Measurements from ENCODE around the gene PKNOX2. TPM values are rescaled to one million over a fixed set of nuclear protein-coding genes. Genes with fewer than 3 reads are reported as not detected.

The PKNOX2 gene
- total and polyA plus RNA-seq, 2 of the 8 experiments (the other 6 are each of a cell fraction or from before 2014, with no cell fraction given), result 2.0 TPM

DNA sequence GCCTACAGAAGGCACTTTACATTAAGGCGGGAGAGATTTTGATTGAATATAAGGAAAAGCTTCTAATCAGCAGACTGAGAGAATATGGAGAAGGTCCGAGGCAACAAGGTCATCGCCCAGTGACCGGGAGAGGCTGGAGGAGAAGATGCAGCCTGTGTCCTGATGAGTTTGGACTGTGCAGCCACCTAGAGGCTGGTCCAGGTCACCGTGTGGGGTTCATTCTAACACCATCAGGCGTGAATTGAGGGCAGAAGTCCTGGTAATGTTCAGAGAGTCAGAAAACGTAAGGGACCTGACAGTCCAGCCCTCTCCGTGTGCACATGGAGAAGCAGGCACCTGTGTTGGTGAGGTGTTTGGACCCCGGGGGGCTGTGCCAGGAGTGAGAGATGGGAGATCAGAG, 228.8 kb downstream of the PKNOX2 start:
- POLR2A ChIA-PET (ENCODE audit: partially characterized antibody), result interaction anchor here (0.7 to 1.0 kb wide), 2 partner anchors 19 to 47 kb away, joined by 3 read pairs; no protein-coding TSS in a partner anchor
- H4K20me1 ChIP-seq (replicated peaks in 1 of 2; ENCODE audit: control insufficient read depth in 1 of 2, insufficient read depth in 2 of 2, low read length in 2 of 2), result no peaks in the 10 kb centered on the region
- TF ChIP-seq TAF1 (IDR thresholded peaks at IDR 0.05; ENCODE audit: low read depth, low read length) (no peak), SP2 (IDR thresholded peaks at IDR 0.05; ENCODE audit: low read length) (no peak), POU5F1 (IDR thresholded peaks at IDR 0.05; ENCODE audit: low read depth, low read length) (no peak), RAD21 (IDR thresholded peaks at IDR 0.05 in 1 of 2, conservative IDR thresholded peaks at IDR 0.05 in 1 of 2; ENCODE audit: low read depth in 2 of 2, low read length in 2 of 2) (peak in 1 of 2 experiments; percentile 9; a peak in 1 of 4 replicates), KDM4A (IDR thresholded peaks at IDR 0.05; ENCODE audit: low read depth, low read length, severe bottlenecking) (no peak), CHD1 (IDR thresholded peaks at IDR 0.05; ENCODE audit: low read depth, low read length) (no peak), BCL11A (IDR thresholded peaks at IDR 0.05; ENCODE audit: low read depth in 2 of 2, low read length in 2 of 2) (no peak), HDAC2 (IDR thresholded peaks at IDR 0.05; ENCODE audit: borderline replicate concordance in 1 of 2, low read depth in 2 of 2, low read length in 2 of 2) (no peak)
- TF ChIP-seq, protein P1, sequence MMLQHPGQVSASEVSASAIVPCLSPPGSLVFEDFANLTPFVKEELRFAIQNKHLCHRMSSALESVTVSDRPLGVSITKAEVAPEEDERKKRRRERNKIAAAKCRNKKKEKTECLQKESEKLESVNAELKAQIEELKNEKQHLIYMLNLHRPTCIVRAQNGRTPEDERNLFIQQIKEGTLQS (IDR thresholded peaks at IDR 0.05; ENCODE audit: insufficient read depth, low read depth, low read length), result no peak
- TF ChIP-seq, protein P2, sequence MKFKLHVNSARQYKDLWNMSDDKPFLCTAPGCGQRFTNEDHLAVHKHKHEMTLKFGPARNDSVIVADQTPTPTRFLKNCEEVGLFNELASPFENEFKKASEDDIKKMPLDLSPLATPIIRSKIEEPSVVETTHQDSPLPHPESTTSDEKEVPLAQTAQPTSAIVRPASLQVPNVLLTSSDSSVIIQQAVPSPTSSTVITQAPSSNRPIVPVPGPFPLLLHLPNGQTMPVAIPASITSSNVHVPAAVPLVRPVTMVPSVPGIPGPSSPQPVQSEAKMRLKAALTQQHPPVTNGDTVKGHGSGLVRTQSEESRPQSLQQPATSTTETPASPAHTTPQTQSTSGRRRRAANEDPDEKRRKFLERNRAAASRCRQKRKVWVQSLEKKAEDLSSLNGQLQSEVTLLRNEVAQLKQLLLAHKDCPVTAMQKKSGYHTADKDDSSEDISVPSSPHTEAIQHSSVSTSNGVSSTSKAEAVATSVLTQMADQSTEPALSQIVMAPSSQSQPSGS (IDR thresholded peaks at IDR 0.05; ENCODE audit: low read length), result no peak

More for the DNA sequence above, 228.8 kb downstream of the PKNOX2 start:
- Histone ChIP-seq H3K14ac (ENCODE audit: insufficient read length) (no peak overlapping the region), H2BK20ac (ENCODE audit: low read length) (no peak overlapping the region), H3K4me2 (ENCODE audit: insufficient read depth in 1 of 2, low read depth in 2 of 2, low read length in 2 of 2) (no peak overlapping the region), H4K91ac (replicated peaks; ENCODE audit: insufficient read length, low read length) (no peak overlapping the region), H3K4ac (replicated peaks; ENCODE audit: insufficient read length, low read depth, low read length) (no peak overlapping the region), H2AFZ (ENCODE audit: low read length) (no peak overlapping the region), H3K18ac (ENCODE audit: extremely low read depth, low read length) (no peak overlapping the region), H2BK120ac (replicated peaks; ENCODE audit: low read depth, low read length) (no peak overlapping the region), H3K4me1 (replicated peaks in 1 of 4; ENCODE audit: control insufficient read depth in 3 of 4, insufficient read depth in 4 of 4, low read length in 3 of 4) (peaks cover 0 to 9% (median 7%) of the 10 kb centered on the region in 4 experiments; a peak in 4 of 7 replicates), H3K79me2 (ENCODE audit: control insufficient read depth in 1 of 2, insufficient read depth in 2 of 2, low read length in 2 of 2) (no peaks in the 10 kb centered on the region), H2BK12ac (ENCODE audit: low read depth, low read length) (no peak overlapping the region), H3K27ac (ENCODE audit: low read depth, low read length) (no peak overlapping the region), H4K8ac (ENCODE audit: extremely low read depth, insufficient read depth, low read length) (no peak overlapping the region), H3K23me2 (ENCODE audit: low read depth, low read length) (no peaks in the 10 kb centered on the region; the same call in 1 of the 2 replicates), H3K23ac (ENCODE audit: insufficient read length) (no peak overlapping the region), H3K79me1 (ENCODE audit: low read depth, low read length) (no peaks in the 10 kb centered on the region), H3K27me3 (replicated peaks in 1 of 4; ENCODE audit: control insufficient read depth in 3 of 4, extremely low read depth in 1 of 4, insufficient read depth in 3 of 4, low read length in 3 of 4) (no peaks in the 10 kb centered on the region; a peak in 1 of 7 replicates), H2AK5ac (ENCODE audit: low read depth, low read length) (no peak overlapping the region), H2BK5ac (ENCODE audit: low read depth, low read length) (no peak overlapping the region), H3K56ac (replicated peaks; ENCODE audit: insufficient read length, low read depth, low read length) (no peak overlapping the region), H2BK15ac (ENCODE audit: low read length) (0 out of 2 replicates have a peak overlapping the region, but pooled peaks have one; percentile 14), H3K9ac (replicated peaks in 1 of 4; ENCODE audit: extremely low read depth in 1 of 4, low read depth in 3 of 4, low read length in 3 of 4) (no peak overlapping the region; a peak in 2 of 7 replicates), H4K5ac (ENCODE audit: insufficient read length, low read depth, low read length) (no peak overlapping the region), H3K4me3 (ENCODE audit: extremely low read depth in 1 of 4, insufficient read depth in 2 of 4, low read depth in 3 of 4, low read length in 4 of 4) (no peak overlapping the region), H3K36me3 (ENCODE audit: control insufficient read depth in 2 of 4, insufficient read depth in 4 of 4, low read length in 3 of 4) (no peaks in the 10 kb centered on the region), H3K9me3 (ENCODE audit: insufficient read depth in 2 of 2, low read depth in 1 of 2, low read length in 1 of 2) (no peaks in the 10 kb centered on the region)
- FAIRE-seq (no peak), DNase-seq (ENCODE audit: low read depth in 1 of 2, low spot score in 2 of 2) (no peak)
- CTCF ChIA-PET (ENCODE audit: partially characterized antibody), result interaction anchor here (0.6 to 1.6 kb wide), 7 partner anchors 13 to 302 kb away, joined by 3 to 4 read pairs (median 4); no protein-coding TSS in a partner anchor
- 97% methylated on average over 9 of the region's 9 CpGs; no CpG with 5 or more reads in 1 of the 2 experiments for WGBS, 2 experiments (ENCODE audit: extremely low coverage in 1 of 2, insufficient coverage in 1 of 2, insufficient read length in 1 of 2, insufficient replicate concordance in 2 of 2, low coverage in 1 of 2, low lambda C conversion rate in 2 of 2, missing lambda C conversion rate in 1 of 2)

Data from H1 (cell line).